K562 (cell line): ENCODE data around the gene CSNK2A1. TPM values are rescaled to one million over a fixed set of nuclear protein-coding genes. Genes with fewer than 3 reads are reported as not detected.

Experiments
- ATAC-seq: fragments of 200-7000 bp; cut with Tn5 transposase; 3 replicates; pipeline ENCODE4 v1.9.1; 2020; ENCODE audit warnings: moderate library complexity
- BruUV-seq: library from RNA; stranded (reverse); fragments of 400-500 nt; replicated peaks from 2 replicates; lab custom pipeline; 2021; lab: Mats Ljungman, UMichigan
- CTCF ChIA-PET: fragments of 300-600 bp; formaldehyde crosslinking; extraction: SDS; loops from one replicate; lab custom pipeline; 2021; ENCODE audit warnings: low intra/inter-chr PET ratio; lab: Yijun Ruan, JAX
- POLR2A ChIA-PET: fragments of 300-600, 350-650 bp; sonication (Branson Sonifier 250); formaldehyde crosslinking; extraction: SDS; loops from one replicate; lab custom pipeline; 2021; ENCODE audit warnings: antibody characterized with exemption, inconsistent platforms; lab: Yijun Ruan, JAX
- DNase-seq, 4 experiments: peaks; one replicate each; pipeline versions ENCODE4 v3.0.0 to v3.0.0-alpha.2; 2011 to 2018; ENCODE audit warnings: low spot score in 3 of 4, mixed read lengths in 3 of 4; ENCODE audit errors: extremely low read depth in 1 of 4
- FAIRE-seq: peaks from 2 replicates; lab custom pipeline; 2011; peaks lifted over from hg19 to GRCh38; lab: Jason Lieb, UNC
- H2AFZ ChIP-seq: 2 replicates; pipeline ENCODE4 v1.6.0; 2011; ENCODE audit warnings: low read depth, low read length, control low read depth, inconsistent platforms
- H3K27ac ChIP-seq: fragments of 200-600 bp; 3 replicates; pipeline ENCODE4 v1.8.0; 2011; ENCODE audit warnings: low read depth, mild to moderate bottlenecking, control low read depth, inconsistent platforms, low read length, moderate library complexity, mixed read lengths; ENCODE audit errors: extremely low read depth
- H3K27me3 ChIP-seq, 2 experiments: fragments of 300-600 bp in 1 of 2; 2 replicates in 1 of 2; 3 replicates in 1 of 2; pipeline versions ENCODE4 v1.6.0 to v1.8.0; 2011; ENCODE audit warnings: inconsistent platforms in 2 of 2, low read length in 2 of 2, mild to moderate bottlenecking in 1 of 2, mixed read lengths in 1 of 2, moderate library complexity in 1 of 2; ENCODE audit not compliant: control insufficient read depth in 2 of 2, insufficient read depth in 2 of 2
- H3K36me3 ChIP-seq: fragments of 300-600 bp; 3 replicates; pipeline ENCODE4 v1.8.0; 2011; ENCODE audit warnings: mild to moderate bottlenecking, low read length, inconsistent platforms; ENCODE audit not compliant: control insufficient read depth, insufficient read depth
- H3K4me1 ChIP-seq, 2 experiments: fragments of 200-600 bp in 1 of 2; replicated peaks in 1 of 2; 2 replicates in 1 of 2; 3 replicates in 1 of 2; pipeline versions ENCODE4 v1.5.1 to v1.8.0; 2011; ENCODE audit warnings: inconsistent platforms in 2 of 2, low read length in 2 of 2, mild to moderate bottlenecking in 1 of 2, mixed read lengths in 1 of 2, moderate library complexity in 1 of 2; ENCODE audit not compliant: control insufficient read depth in 2 of 2, insufficient read depth in 2 of 2
- H3K4me2 ChIP-seq: 2 replicates; pipeline ENCODE4 v1.6.1; 2011; ENCODE audit warnings: low read length, control low read depth, inconsistent platforms, mixed read lengths; ENCODE audit not compliant: insufficient read depth
- H3K4me3 ChIP-seq: fragments of 200-600 bp; sonication (generic), shearing (Covaris generic); 2 replicates; pipeline ENCODE4 v1.5.1; 2016; ENCODE audit warnings: control low read depth, inconsistent platforms
- H3K79me2 ChIP-seq: fragments of 200-600 bp; 3 replicates; pipeline ENCODE4 v1.8.0; 2011; ENCODE audit warnings: low read length, inconsistent platforms; ENCODE audit not compliant: control insufficient read depth, insufficient read depth
- H3K9ac ChIP-seq, 2 experiments: 2 replicates each; pipeline versions ENCODE4 v1.6.0 to v1.6.1; 2011; ENCODE audit warnings: low read depth in 2 of 2, low read length in 2 of 2, control low read depth in 1 of 2, inconsistent platforms in 1 of 2, mild to moderate bottlenecking in 1 of 2, mixed read lengths in 1 of 2; ENCODE audit not compliant: insufficient read depth in 1 of 2
- H3K9me1 ChIP-seq: one replicate; pipeline ENCODE4 v1.6.0; 2011; ENCODE audit warnings: inconsistent platforms, mild to moderate bottlenecking, low read length, moderate library complexity; ENCODE audit not compliant: control insufficient read depth, insufficient read depth
- H3K9me3 ChIP-seq: replicated peaks from 2 replicates; pipeline ENCODE4 v1.5.1; 2011; ENCODE audit warnings: low read depth, low read length, inconsistent platforms; ENCODE audit not compliant: control insufficient read depth, insufficient read depth
- H4K20me1 ChIP-seq: replicated peaks from 2 replicates; pipeline ENCODE4 v1.6.1; 2011; ENCODE audit warnings: low read length, inconsistent platforms, mixed read lengths; ENCODE audit not compliant: control insufficient read depth, insufficient read depth
- CCAR2 ChIP-seq: fragments of 200-400 bp; formaldehyde crosslinking; IDR thresholded peaks from 2 replicates; pipeline ENCODE4 v1.6.1; 2017; ENCODE audit warnings: mild to moderate bottlenecking, low read depth, low read length
- FIP1L1 ChIP-seq: fragments of 200-400 bp; formaldehyde crosslinking; IDR thresholded peaks from 2 replicates; pipeline ENCODE4 v1.6.1; 2018; ENCODE audit warnings: mild to moderate bottlenecking, low read depth, low read length; ENCODE audit not compliant: poor library complexity, severe bottlenecking
- LEF1 ChIP-seq: fragments of 450-650 bp; IDR thresholded peaks from 2 replicates; pipeline ENCODE4 v1.6.1; 2016; ENCODE audit warnings: mild to moderate bottlenecking
- SMC3 ChIP-seq: conservative IDR thresholded peaks from 2 replicates; pipeline ENCODE4 v1.6.1; 2011; ENCODE audit warnings: low read depth, low read length, improper control_type of control experiment; ENCODE audit not compliant: insufficient read depth
- ZFX ChIP-seq: sonication (generic); formaldehyde crosslinking; IDR thresholded peaks from 2 replicates; pipeline ENCODE4 v1.8.0; 2022; ENCODE audit warnings: mild to moderate bottlenecking, missing genetic modification reagents, moderate library complexity
- WGBS: fragments of 100-300 bp; shearing (Covaris generic); methylation state at CpG from one replicate; pipeline ENCODE4 v1.1.6; 2016; ENCODE audit warnings: low coverage, mixed read lengths; ENCODE audit not compliant: insufficient coverage; ENCODE audit errors: missing lambda C conversion rate; 5-methylcytosine and 5-hydroxymethylcytosine counted together
- in situ Hi-C: fragments of 300-500 bp; cut with MboI; formaldehyde crosslinking; loops from 4 replicates; pipeline ENCODE4 v1.15.0; 2018; ENCODE audit warnings: inconsistent platforms, mixed read lengths
- intact Hi-C: fragments of 100-400 bp; cut with micrococcal nuclease; formaldehyde crosslinking; loops from 2 replicates; pipeline ENCODE4 v1.14.2; 2022
- polyA plus RNA-seq, 8 experiments: library from polyadenylated mRNA; depleted of rRNA in 4 of 8; stranded (reverse) in 5 of 8; unstranded in 3 of 8; fragments of >200 nt; fragmentation: Nextera tagmentation in 2 of 8; fragmentation: Illumina TruSeq in 1 of 8; extraction: Ambion mirVana in 2 of 8; extraction: Trizol in 1 of 8; gene quantifications; 2 replicates each; pipeline versions ENCODE4 v1.2.1 to v1.2.3, GENCODE V29; 2011 to 2014; ENCODE audit warnings: inconsistent platforms in 1 of 8, missing spikeins in 1 of 8
- total RNA-seq, 7 experiments: library from RNA; depleted of rRNA in 6 of 7; stranded (reverse); fragments of >200 nt in 6 of 7; fragmentation: Illumina TruSeq in 2 of 7; extraction: Trizol in 2 of 7; gene quantifications; 2 replicates each; pipeline versions ENCODE4 v1.2.1 to v1.2.3, GENCODE V29; 2011 to 2021; ENCODE audit warnings: low replicate concordance in 1 of 7
- TF ChIP-seq, protein P1 (sequence below): fragments of 450-650 bp; IDR thresholded peaks from 2 replicates; pipeline ENCODE4 v1.6.1; 2016; ENCODE audit warnings: missing biosample characterization, missing genetic modification characterization
- TF ChIP-seq, protein P2 (sequence below): fragments of 250-450 bp; sonication (Bioruptor Pico); IDR thresholded peaks from 2 replicates; pipeline ENCODE4 v1.4.0; 2020; ENCODE audit warnings: mild to moderate bottlenecking, moderate library complexity

The CSNK2A1 gene
- total and polyA plus RNA-seq, 9 of the 15 experiments (the other 6 are each of a cell fraction or from before 2014, with no cell fraction given), result 71.0 to 251 (median 103) TPM

DNA sequence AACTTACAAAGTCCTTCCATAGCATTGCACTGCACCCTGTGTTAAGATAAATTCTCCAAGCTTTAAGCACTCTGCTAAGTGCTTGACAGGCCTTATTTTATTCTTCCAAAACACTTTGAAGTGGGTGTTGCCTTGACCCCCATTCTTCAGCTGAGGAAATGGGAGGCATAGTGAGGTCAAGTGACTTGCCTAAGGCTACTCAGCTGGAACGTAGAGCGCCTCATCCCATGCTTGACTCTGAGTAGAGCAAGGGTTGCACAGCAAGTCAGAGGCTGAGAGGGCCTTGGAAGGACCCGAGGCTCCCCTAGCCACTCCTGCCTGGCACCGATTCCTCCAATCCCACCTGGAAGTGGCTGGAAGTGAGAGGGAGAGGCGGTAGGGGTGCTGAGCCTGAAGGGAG, 19.6 kb upstream of the CSNK2A1 start:
- 58% methylated on average over 2 of the region's 5 CpGs for WGBS
- H3K9me1 ChIP-seq, result no peaks in the 10 kb centered on the region
- ATAC-seq (no peak), DNase-seq (no peak), FAIRE-seq (no peak)
- in situ Hi-C loops (loop anchor here (5.0 kb wide), 1 partner anchor 174 kb away; no protein-coding TSS in a partner anchor), intact Hi-C loops (no loop called here)
- peaks cover 3 to 19% of the 10 kb centered on the region in 2 experiments; a peak in 4 of 5 replicates for H3K4me1 ChIP-seq
- H3K27me3 ChIP-seq, result no peaks in the 10 kb centered on the region
- no peak overlapping the region for H2AFZ ChIP-seq
- H3K36me3 ChIP-seq, result no peaks in the 10 kb centered on the region
- peak overlapping the region in 1 of 2 experiments; percentile 83; a peak in 1 of 4 replicates for H3K9ac ChIP-seq
- H4K20me1 ChIP-seq, result no peaks in the 10 kb centered on the region
- H3K27ac ChIP-seq, result no peak overlapping the region
- ChIA-PET CTCF (interaction anchor here (1.3 to 2.8 kb wide), 2 partner anchors 82 to 165 kb away, joined by 8 to 17 read pairs; no protein-coding TSS in a partner anchor), POLR2A (interaction anchor here (0.6 to 1.1 kb wide), 2 partner anchors 11 to 1174 kb away, joined by 3 read pairs; no protein-coding TSS in a partner anchor)
- TF ChIP-seq FIP1L1, result no peak
- no peak for TF ChIP-seq CCAR2
- no peak for TF ChIP-seq LEF1
- TF ChIP-seq ZFX (CRISPR knock-in tag), result no peak
- TF ChIP-seq, protein P1, sequence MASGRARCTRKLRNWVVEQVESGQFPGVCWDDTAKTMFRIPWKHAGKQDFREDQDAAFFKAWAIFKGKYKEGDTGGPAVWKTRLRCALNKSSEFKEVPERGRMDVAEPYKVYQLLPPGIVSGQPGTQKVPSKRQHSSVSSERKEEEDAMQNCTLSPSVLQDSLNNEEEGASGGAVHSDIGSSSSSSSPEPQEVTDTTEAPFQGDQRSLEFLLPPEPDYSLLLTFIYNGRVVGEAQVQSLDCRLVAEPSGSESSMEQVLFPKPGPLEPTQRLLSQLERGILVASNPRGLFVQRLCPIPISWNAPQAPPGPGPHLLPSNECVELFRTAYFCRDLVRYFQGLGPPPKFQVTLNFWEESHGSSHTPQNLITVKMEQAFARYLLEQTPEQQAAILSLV (tag), result no peak
- TF ChIP-seq, protein P2, sequence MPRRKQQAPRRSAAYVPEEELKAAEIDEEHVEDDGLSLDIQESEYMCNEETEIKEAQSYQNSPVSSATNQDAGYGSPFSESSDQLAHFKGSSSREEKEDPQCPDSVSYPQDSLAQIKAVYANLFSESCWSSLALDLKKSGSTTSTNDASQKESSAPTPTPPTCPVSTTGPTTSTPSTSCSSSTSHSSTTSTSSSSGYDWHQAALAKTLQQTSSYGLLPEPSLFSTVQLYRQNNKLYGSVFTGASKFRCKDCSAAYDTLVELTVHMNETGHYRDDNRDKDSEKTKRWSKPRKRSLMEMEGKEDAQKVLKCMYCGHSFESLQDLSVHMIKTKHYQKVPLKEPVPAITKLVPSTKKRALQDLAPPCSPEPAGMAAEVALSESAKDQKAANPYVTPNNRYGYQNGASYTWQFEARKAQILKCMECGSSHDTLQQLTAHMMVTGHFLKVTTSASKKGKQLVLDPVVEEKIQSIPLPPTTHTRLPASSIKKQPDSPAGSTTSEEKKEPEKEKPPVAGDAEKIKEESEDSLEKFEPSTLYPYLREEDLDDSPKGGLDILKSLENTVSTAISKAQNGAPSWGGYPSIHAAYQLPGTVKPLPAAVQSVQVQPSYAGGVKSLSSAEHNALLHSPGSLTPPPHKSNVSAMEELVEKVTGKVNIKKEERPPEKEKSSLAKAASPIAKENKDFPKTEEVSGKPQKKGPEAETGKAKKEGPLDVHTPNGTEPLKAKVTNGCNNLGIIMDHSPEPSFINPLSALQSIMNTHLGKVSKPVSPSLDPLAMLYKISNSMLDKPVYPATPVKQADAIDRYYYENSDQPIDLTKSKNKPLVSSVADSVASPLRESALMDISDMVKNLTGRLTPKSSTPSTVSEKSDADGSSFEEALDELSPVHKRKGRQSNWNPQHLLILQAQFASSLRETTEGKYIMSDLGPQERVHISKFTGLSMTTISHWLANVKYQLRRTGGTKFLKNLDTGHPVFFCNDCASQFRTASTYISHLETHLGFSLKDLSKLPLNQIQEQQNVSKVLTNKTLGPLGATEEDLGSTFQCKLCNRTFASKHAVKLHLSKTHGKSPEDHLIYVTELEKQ (CRISPR knock-in tag), result no peak
- TF ChIP-seq SMC3, result no peak
- no peaks in the 10 kb centered on the region for H3K79me2 ChIP-seq
- BruUV-seq, result no TSS peak
- H3K4me2 ChIP-seq, result no peak overlapping the region
- no peaks in the 10 kb centered on the region for H3K9me3 ChIP-seq
- H3K4me3 ChIP-seq, result no peak overlapping the region
